Fibroblast of skin of scalp (primary cell): ENCODE data around the gene TRAF7.
"Not testable (repeated sequence)": the region's sequence is repeated elsewhere in the genome, so short reads cannot be mapped to it uniquely, and the experiment has no call there.

Experiments used
- DNase-seq: peaks from one replicate; pipeline ENCODE4 v3.0.0-alpha.2; 2013

TRAF7 gene

GRCh38 chr16:2122429-2122828 lies 33.2 kb upstream of the TRAF7 start:
- DNase-seq: no peak

DNA sequence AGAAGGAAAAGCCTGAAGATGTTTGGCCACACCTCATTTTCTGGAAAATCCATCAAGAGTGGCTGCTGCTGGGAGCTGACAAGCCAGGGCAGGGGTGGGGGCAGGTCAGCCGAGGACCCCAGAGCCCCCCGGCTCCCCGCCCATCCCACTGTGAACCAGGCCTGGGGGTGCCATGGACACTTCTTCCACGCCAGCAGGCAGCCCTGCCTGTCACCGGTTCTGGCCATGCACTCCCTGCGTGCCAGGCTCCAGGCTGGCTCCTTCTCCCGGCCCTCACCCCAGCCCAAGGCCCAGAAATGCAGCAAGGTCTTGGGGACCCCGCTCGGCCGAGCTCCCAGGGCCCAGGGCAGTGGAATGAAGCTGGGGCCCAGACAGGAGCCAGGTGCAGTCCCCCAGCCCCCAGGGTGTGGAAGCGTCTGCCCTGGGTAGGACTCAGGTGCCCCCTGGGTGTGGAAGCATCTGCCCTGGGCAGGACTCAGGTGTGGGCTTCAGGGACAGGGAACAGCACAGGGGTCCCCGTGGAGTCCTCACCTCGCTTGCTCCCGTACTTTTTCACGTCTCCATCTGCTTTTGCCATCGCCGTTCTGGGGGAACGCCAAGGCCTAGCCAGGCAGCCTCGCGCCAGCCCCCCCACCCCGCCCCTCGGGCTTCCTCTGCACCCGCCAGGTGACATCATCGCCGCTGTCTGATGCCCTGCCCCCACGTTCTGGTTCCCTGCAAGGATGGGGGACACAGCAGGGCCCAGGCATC lies 32.5 kb upstream of the TRAF7 start:
- not testable (repeated sequence) for DNase-seq

GRCh38 chr16:2123706-2124376 lies 31.7 kb upstream of the TRAF7 start:
- DNase-seq: not testable (repeated sequence)

DNA sequence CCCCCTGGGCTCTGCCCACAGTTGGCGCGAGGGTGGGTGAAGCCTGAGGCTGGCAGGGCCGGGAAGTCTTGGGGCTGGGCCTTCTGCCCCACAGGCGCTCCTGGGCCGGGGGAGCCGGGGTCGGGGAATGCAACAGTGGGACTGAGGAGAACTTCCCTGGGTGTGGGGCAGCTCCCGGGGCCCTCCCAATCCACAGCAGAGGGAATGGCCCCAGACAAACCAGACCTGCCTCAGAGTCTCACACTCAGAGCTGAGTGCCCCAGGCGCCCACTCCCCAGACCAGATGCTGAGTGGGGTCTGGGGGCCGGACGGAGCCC lies 31.2 kb upstream of the TRAF7 start:
- DNase-seq: not testable (repeated sequence)

DNA sequence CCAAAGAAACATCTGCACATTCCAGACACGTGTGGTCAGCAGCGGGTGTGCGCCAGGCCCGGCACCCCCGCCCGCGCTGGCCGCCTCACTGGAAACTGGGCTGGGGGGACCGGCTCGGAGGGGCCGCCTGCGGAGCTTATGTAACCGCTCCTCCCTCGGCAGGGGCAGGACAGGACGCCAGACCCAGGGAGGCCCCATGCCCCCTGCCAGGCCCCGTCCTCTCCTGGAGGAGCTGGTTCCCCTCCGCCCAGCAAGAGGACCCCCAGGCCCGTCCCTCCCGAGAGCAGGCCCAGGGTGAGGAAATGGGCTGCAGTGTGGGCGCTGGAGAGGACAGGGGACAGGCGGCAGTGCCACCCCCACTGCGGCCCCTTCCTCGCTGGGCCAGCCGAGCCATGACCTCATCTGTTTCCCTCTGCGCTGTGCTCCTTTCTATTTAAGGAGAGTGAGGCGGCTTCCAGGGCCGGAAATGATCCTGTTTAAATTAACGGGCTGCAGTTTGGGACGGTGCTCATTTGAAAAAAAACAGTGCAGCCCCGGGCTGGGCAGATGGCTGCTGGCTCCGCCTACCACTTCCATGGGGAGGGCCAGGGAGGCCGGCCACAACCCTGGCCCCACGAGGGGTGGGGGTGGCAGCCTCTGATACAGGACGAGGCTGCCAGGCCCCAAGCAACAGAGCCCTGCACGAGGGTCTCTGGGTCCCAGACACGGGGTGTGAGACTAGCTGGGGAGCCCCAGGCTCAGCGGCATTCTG lies 30.7 kb upstream of the TRAF7 start:
- peak; percentile 89 for DNase-seq

DNA sequence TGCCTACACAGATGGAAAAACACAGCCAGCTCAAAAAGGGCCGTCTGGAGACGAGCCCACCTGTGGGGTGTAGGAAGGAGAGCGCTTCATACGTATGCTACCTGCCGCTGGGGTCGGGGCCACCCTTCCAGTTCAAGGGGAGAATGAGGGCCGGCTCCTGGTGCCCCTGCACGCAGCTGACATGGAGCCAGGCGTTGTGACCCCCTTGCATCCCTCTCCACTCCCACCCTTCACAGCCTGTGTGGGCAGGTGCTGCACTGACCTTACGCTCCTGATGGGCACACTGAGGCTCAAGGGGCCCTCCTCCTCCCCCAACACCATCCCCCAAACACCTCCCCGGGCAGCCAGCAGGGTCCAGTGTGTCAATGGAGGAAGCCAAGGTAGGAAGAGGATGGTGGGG lies 30.0 kb upstream of the TRAF7 start:
- not testable (repeated sequence) for DNase-seq

GRCh38 chr16:2126161-2126743 lies 29.3 kb upstream of the TRAF7 start:
- DNase-seq: peak; percentile 56

DNA sequence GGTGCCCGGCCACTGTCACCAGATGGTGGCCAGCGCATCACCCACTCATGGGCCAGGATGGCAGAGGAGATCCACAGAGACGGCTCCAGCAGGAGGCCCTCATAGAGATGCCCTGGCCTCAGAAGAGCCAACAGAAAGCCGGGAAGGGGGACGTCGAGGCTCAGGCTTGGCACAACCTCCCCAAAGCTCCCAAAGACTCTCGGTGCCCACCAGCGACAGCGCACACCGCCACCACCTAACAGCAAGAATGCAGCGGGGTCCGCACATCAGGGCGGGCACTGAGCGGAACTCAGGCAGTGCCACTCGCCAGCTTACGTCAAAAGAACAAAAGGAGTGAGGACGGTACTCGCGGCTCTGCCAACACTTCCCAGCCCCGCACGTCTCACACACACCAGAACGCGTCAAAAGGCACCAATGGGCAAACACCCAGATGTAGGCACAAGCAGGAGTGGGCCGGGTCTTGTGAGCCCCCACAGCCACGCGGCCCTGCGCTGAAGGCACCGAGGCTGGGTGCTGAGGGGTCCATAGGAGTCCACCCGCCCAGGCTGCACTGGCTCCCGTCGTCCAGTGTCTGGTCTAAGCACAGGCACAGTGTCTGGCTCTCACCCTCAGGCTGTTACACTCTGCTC lies 28.5 kb upstream of the TRAF7 start:
- DNase-seq: not testable (repeated sequence)

GRCh38 chr16:2127630-2128280 lies 27.8 kb upstream of the TRAF7 start:
- DNase-seq: peak; percentile 74

- DNase-seq: not testable (repeated sequence)
These were observed 26.3 kb upstream of the TRAF7 start for GRCh38 chr16:2129251-2129650.

DNA sequence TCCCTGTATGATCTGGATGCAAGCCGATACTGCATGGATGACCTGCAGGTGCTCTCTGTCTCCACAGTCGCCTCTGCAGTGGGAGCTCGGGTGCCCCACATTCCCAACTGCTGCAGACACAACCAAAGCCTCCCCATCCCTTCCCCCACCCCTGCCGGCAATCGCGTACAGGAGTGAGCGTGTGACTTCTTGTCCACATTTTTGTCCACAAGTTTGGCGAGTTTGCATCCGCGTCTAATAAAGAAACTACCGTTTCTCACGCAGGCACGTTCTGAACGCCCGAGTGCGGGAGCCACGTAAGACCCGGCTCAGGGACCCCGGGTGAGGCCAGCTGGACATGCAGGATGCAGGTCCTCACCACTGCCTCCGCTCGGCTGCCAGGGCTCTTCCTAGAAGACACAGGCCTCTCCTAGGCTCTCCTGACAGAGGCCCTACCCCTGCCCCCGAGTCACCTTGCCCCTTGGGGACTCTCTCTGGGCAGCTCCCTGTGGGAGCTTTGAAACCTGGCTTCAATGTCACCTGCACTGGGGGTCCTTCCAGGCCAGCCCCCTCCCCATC lies 25.6 kb upstream of the TRAF7 start:
- not testable (repeated sequence) for DNase-seq

DNA sequence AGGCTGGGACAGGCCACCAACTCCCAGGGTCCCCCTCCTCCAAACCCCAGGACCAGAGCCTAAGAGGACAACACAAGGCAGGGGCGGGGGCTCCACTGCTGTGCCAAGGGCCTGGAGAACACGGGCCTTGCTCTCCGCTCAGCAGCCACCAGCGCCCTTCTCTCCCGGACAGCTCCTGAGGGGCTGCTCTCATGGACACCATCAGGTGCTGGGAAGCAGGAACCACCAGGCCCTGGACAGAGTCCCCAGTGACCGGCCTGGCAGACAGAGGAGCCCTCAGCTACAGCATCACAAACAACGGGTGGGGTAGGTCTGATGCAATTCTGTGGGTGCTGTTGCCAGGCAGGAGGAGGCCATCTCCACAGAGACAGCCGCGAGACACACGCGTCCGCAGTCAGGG lies 21.8 kb upstream of the TRAF7 start:
- not testable (repeated sequence) for DNase-seq

DNA sequence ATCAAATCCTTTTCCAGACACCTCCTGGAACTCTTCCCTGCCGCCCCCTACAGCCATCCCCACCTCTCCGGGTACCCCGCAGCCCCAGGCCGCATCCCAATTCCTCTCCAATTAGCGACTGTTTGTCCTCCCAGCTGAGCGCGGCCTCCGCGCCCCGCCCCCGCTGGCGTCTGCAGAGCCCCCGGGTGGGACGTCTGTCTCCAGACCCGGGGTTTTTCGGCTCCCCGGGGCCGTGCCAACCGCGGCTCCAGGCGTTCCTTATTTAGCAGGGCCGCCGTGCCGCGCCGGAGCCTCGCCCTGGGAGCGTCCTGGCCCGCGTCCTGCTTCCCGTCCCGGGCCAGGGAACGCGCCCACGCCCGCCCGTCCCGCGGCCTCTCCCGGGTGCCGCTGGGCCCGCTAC lies 20.5 kb upstream of the TRAF7 start:
- not testable (repeated sequence) for DNase-seq

DNA sequence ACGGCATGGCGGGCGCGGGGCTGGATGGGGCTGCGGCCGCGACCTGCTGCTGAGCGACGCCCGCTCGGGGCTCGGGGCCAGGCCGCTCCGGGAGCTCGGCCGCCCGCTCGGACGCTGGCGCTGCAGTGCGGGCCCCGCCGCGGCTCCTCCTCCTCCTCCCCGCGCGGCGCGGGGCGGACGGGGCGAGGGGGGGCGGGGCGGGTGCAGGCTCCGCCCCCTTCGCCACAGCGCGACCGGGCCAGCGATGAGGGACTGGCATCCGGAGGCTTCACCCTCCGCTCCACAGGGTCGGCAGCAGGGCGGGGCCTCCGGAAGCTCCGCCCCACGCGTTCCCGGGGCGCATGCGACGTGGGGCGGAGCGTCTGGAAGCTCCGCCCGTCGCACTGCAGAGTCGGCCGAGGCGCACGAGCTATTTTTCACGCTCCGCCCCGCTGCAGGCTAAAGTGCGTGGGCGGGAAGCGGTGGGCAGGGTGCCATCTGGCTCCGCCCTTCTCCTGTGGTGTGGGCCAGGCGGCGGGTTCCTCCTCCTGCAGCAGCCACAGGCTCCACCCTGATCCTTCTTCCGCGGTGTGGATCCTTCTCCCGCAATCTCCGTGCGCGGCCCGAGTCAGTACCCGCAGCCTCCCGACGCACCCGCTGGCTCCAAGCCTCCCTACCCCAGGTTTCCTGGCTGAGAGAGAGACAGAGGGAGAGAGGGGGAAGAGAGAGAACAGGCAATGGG lies 19.7 kb upstream of the TRAF7 start, which contains the start of gene PKD1:
TSS of gene PKD1 (minus strand) at position 129 of the 721 bp plus-strand sequence. CDS start 209 bp downstream, outside the sequence.
- DNase-seq: peak; percentile 94

GRCh38 chr16:2142942-2143877 lies 12.4 kb upstream of the TRAF7 start:
- no peak for DNase-seq

DNA sequence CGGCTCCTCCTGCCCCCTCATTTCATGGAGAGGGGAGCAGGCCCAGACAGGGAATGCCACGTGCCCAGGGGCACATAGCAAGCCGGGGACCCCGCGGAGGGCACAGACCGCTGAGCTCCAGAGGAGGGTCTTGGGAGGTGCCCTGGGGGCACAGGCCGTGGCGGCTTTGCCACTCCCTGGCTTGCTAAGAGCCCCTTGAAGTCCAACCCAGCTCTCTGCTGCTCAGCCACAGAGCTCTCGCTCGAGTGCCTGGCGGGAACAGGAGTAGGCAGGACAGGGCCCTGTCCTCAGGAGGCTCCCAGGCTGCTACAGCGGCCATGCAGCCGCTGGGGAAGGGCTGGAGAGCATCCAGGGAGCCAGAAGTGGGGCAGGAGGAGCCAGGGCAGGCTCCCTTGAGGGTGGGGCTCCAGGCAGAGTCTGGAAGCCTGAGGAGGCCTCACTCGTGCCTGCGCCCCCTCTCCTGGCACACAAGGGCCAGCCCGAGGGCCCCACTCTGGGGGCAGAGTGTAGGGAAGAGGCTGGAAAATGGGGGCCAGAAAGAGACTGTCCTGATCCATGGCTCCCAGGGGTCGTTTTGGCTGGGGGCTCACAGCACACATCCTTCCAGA lies 11.6 kb upstream of the TRAF7 start:
- no peak for DNase-seq

GRCh38 chr16:2145843-2146242 lies 9.7 kb upstream of the TRAF7 start:
- no peak for DNase-seq

GRCh38 chr16:2147378-2147777 lies 8.2 kb upstream of the TRAF7 start:
- no peak for DNase-seq

DNA sequence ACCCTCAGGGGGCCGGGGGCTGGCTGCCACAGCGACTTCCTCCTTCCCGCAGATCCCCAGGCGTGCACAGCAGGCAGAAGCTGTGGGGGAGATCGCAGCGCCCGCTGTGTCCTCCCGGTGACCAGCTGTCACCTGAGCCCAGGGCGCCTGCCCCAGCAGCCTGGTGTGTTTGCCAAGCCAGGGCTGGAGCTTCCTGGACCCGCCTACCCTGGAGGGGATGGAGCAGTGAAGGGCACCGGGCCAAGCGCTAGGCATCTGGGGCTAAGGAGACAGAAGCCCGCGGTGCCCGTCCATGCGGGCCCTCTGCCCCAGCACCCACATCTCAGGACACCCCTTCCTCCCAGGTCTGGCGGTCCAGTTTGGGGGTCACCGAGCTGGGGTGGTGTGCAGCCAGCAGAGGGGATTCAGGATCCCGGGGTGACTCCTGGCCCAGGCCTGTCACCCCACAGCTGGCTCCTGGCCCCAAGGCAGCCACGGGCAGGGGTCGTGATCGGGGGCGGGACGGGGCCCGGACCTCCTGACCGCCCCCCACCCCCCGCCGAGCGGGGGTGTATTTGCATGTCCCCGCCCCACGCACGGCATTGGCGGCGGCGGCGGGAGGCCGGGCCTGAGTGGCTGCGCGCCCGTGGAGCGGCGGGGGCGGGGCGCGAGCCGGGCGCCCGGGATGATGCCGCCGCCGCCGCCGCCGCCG lies 7.5 kb upstream of the TRAF7 start, which contains the start of gene RAB26:
TSS of gene RAB26 (plus strand) at position 645 of the 691 bp plus-strand sequence. CDS start 159 bp downstream, outside the sequence.
- DNase-seq: peak; percentile 51
